Activated T-cell treated with anti-CD3 and anti-CD28 coated beads, Interleukin-2, amount 50 U/mL, for 24 hours (primary cell): ENCODE measurements around the gene MYO7B.

Experiments
- DNase-seq: peaks from one replicate; pipeline ENCODE4 v3.0.0-alpha.2; 2020
- H3K27ac Mint-ChIP-seq: 2 replicates; pipeline ENCODE4 v1.8.0; 2020; ENCODE audit warnings: mild to moderate bottlenecking, mixed read lengths
- H3K27me3 Mint-ChIP-seq: 2 replicates; pipeline ENCODE4 v1.8.0; 2020; ENCODE audit warnings: mixed read lengths
- H3K36me3 Mint-ChIP-seq: 2 replicates; pipeline ENCODE4 v1.8.0; 2020; ENCODE audit warnings: low read depth, mixed read lengths
- H3K4me1 Mint-ChIP-seq: 2 replicates; pipeline ENCODE4 v1.8.0; 2020; ENCODE audit warnings: low read depth, mixed read lengths
- H3K4me3 Mint-ChIP-seq: 2 replicates; pipeline ENCODE4 v1.8.0; 2020; ENCODE audit warnings: mild to moderate bottlenecking, moderate library complexity, mixed read lengths
- H3K9me3 Mint-ChIP-seq: 2 replicates; pipeline ENCODE4 v1.8.0; 2020; ENCODE audit warnings: mixed read lengths

MYO7B gene

GRCh38 chr2:127591221-127591923 is 55.9 kb downstream of the MYO7B start:
- Mint-ChIP-seq H3K4me3 (no peak overlapping the region), H3K9me3 (no peaks in the 10 kb centered on the region), H3K27ac (no peak overlapping the region), H3K36me3 (no peaks in the 10 kb centered on the region), H3K4me1 (no peaks in the 10 kb centered on the region), H3K27me3 (no peaks in the 10 kb centered on the region)
- DNase-seq = peak; percentile 77

GRCh38 chr2:127592761-127593227 is 57.3 kb downstream of the MYO7B start:
- H3K4me1 Mint-ChIP-seq = no peaks in the 10 kb centered on the region
- H3K27ac Mint-ChIP-seq = no peak overlapping the region
- no peaks in the 10 kb centered on the region for H3K27me3 Mint-ChIP-seq
- no peaks in the 10 kb centered on the region for H3K9me3 Mint-ChIP-seq
- DNase-seq = peak; percentile 21
- no peaks in the 10 kb centered on the region for H3K36me3 Mint-ChIP-seq
- no peak overlapping the region for H3K4me3 Mint-ChIP-seq

GRCh38 chr2:127593228-127594115 is 58.0 kb downstream of the MYO7B start:
- peak; percentile 8 for DNase-seq
- no peaks in the 10 kb centered on the region for H3K36me3 Mint-ChIP-seq
- no peak overlapping the region for H3K4me3 Mint-ChIP-seq
- H3K9me3 Mint-ChIP-seq = no peaks in the 10 kb centered on the region
- H3K27ac Mint-ChIP-seq = no peak overlapping the region
- no peaks in the 10 kb centered on the region for H3K27me3 Mint-ChIP-seq
- no peaks in the 10 kb centered on the region for H3K4me1 Mint-ChIP-seq

- H3K36me3 Mint-ChIP-seq = no peaks in the 10 kb centered on the region
- no peak overlapping the region for H3K4me3 Mint-ChIP-seq
Observed at GRCh38 chr2:127594116-127594591, 58.7 kb downstream of the MYO7B start.

GRCh38 chr2:127596311-127597045 is 61.0 kb downstream of the MYO7B start:
- no peaks in the 10 kb centered on the region for H3K27me3 Mint-ChIP-seq
- no peaks in the 10 kb centered on the region for H3K4me1 Mint-ChIP-seq
- peak; percentile 9 for DNase-seq
- no peak overlapping the region for H3K4me3 Mint-ChIP-seq
- no peaks in the 10 kb centered on the region for H3K36me3 Mint-ChIP-seq
- no peak overlapping the region for H3K27ac Mint-ChIP-seq
- H3K9me3 Mint-ChIP-seq = no peaks in the 10 kb centered on the region

More at GRCh38 chr2:127594116-127594591, 58.7 kb downstream of the MYO7B start:
- Mint-ChIP-seq H3K27ac (no peak overlapping the region), H3K4me1 (no peaks in the 10 kb centered on the region), H3K9me3 (no peaks in the 10 kb centered on the region), H3K27me3 (no peaks in the 10 kb centered on the region)
- DNase-seq = peak; percentile 23

- Mint-ChIP-seq H3K4me1 (no peaks in the 10 kb centered on the region), H3K27me3 (no peaks in the 10 kb centered on the region), H3K4me3 (no peak overlapping the region), H3K27ac (no peak overlapping the region), H3K36me3 (no peaks in the 10 kb centered on the region), H3K9me3 (no peaks in the 10 kb centered on the region)
- peak; percentile 14 for DNase-seq
Observed at GRCh38 chr2:127597046-127597983, 61.8 kb downstream of the MYO7B start.

GRCh38 chr2:127597984-127598380 is 62.5 kb downstream of the MYO7B start:
- H3K27me3 Mint-ChIP-seq = no peaks in the 10 kb centered on the region
- no peaks in the 10 kb centered on the region for H3K9me3 Mint-ChIP-seq
- H3K4me3 Mint-ChIP-seq = no peak overlapping the region
- no peaks in the 10 kb centered on the region for H3K36me3 Mint-ChIP-seq
- H3K27ac Mint-ChIP-seq = no peak overlapping the region
- peak; percentile 6 for DNase-seq
- no peaks in the 10 kb centered on the region for H3K4me1 Mint-ChIP-seq

- Mint-ChIP-seq H3K9me3 (no peaks in the 10 kb centered on the region), H3K27ac (no peak overlapping the region), H3K4me3 (no peak overlapping the region), H3K36me3 (no peaks in the 10 kb centered on the region), H3K4me1 (no peaks in the 10 kb centered on the region), H3K27me3 (no peaks in the 10 kb centered on the region)
- no peak for DNase-seq
Observed at GRCh38 chr2:127598711-127599110, 63.2 kb downstream of the MYO7B start.

GRCh38 chr2:127599211-127599610 is 63.7 kb downstream of the MYO7B start:
- Mint-ChIP-seq H3K4me1 (peaks cover 1% of the 10 kb centered on the region), H3K9me3 (no peaks in the 10 kb centered on the region), H3K36me3 (no peaks in the 10 kb centered on the region), H3K4me3 (no peak overlapping the region), H3K27ac (no peak overlapping the region), H3K27me3 (no peaks in the 10 kb centered on the region)
- no peak for DNase-seq

- peaks cover 3% of the 10 kb centered on the region for H3K4me1 Mint-ChIP-seq
- no peaks in the 10 kb centered on the region for H3K27me3 Mint-ChIP-seq
- no peaks in the 10 kb centered on the region for H3K36me3 Mint-ChIP-seq
- no peak overlapping the region for H3K4me3 Mint-ChIP-seq
- DNase-seq = peak; percentile 0
- no peak overlapping the region for H3K27ac Mint-ChIP-seq
- no peaks in the 10 kb centered on the region for H3K9me3 Mint-ChIP-seq
Observed at GRCh38 chr2:127604986-127605385, 69.5 kb downstream of the MYO7B start.

- Mint-ChIP-seq H3K27me3 (no peaks in the 10 kb centered on the region), H3K36me3 (no peaks in the 10 kb centered on the region), H3K9me3 (peaks cover under 1% of the 10 kb centered on the region), H3K4me3 (no peak overlapping the region), H3K27ac (no peak overlapping the region), H3K4me1 (peaks cover 3% of the 10 kb centered on the region)
- no peak for DNase-seq
Observed at GRCh38 chr2:127605691-127606263, 70.3 kb downstream of the MYO7B start.

GRCh38 chr2:127606625-127607398 is 71.3 kb downstream of the MYO7B start:
- peaks cover 3% of the 10 kb centered on the region for H3K4me1 Mint-ChIP-seq
- H3K27me3 Mint-ChIP-seq = no peaks in the 10 kb centered on the region
- H3K36me3 Mint-ChIP-seq = no peaks in the 10 kb centered on the region
- H3K9me3 Mint-ChIP-seq = peaks cover 3% of the 10 kb centered on the region
- H3K4me3 Mint-ChIP-seq = no peak overlapping the region
- peak; percentile 11 for DNase-seq
- no peak overlapping the region for H3K27ac Mint-ChIP-seq
